Gastroesophageal sphincter (tissue), 4 donors: ENCODE results near the gene NCK2. TPM values are rescaled to one million over a fixed set of nuclear protein-coding genes. Genes with fewer than 3 reads are reported as not detected.

Source experiments
- ATAC-seq: fragments of 150-250 bp; one replicate; pipeline ENCODE4 v1.9.1; 2016; ENCODE audit warnings: mild to moderate bottlenecking, moderate library complexity
- H3K27ac ChIP-seq, 4 donors: fragments of 200-600 bp; sonication (generic) in 3 of 4; 1 replicate in 3 of 4; 2 replicates in 1 of 4; pipeline ENCODE4 v1.5.1; 2016 to 2019
- H3K27me3 ChIP-seq: fragments of 200-600 bp; sonication (generic); one replicate; pipeline ENCODE4 v1.5.1; 2019
- H3K36me3 ChIP-seq, 2 donors: fragments of 200-600 bp; sonication (generic); one replicate each; pipeline ENCODE4 v1.5.1; 2019; ENCODE audit warnings: control low read depth in 1 of 2
- H3K4me1 ChIP-seq, 3 donors: fragments of 200-600 bp; sonication (generic); 1 replicate in 2 of 3; 2 replicates in 1 of 3; pipeline ENCODE4 v1.5.1; 2016 to 2019; ENCODE audit warnings: control low read depth in 2 of 3
- H3K4me3 ChIP-seq, 2 donors: fragments of 200-600 bp; sonication (generic); one replicate each; pipeline ENCODE4 v1.5.1; 2019; ENCODE audit warnings: mild to moderate bottlenecking in 1 of 2, moderate library complexity in 1 of 2
- H3K9me3 ChIP-seq, 3 donors: fragments of 200-600 bp; sonication (generic); one replicate each; pipeline ENCODE4 v1.5.1; 2017 to 2019; ENCODE audit warnings: control low read depth in 2 of 3
- CTCF ChIP-seq, 4 experiments: fragments of 200-600 bp in 2 of 4; fragments of 450-650 bp in 2 of 4; sonication (generic) in 1 of 4; IDR thresholded peaks; one replicate each; pipeline ENCODE4 v1.5.1; 2017 to 2019; ENCODE audit warnings: antibody characterized with exemption in 4 of 4, mild to moderate bottlenecking in 2 of 4, moderate library complexity in 2 of 4
- EP300 ChIP-seq: sonication (generic); formaldehyde crosslinking; IDR thresholded peaks from one replicate; pipeline ENCODE4 v1.6.1; 2017; ENCODE audit warnings: antibody characterized with exemption, mild to moderate bottlenecking
- POLR2A ChIP-seq, 2 donors: fragments of 450-650 bp; IDR thresholded peaks; one replicate each; pipeline ENCODE4 v1.6.1; 2017; ENCODE audit warnings: antibody characterized with exemption in 2 of 2, mild to moderate bottlenecking in 2 of 2, moderate library complexity in 1 of 2
- POLR2AphosphoS5 ChIP-seq: sonication (generic); formaldehyde crosslinking; IDR thresholded peaks from one replicate; pipeline ENCODE4 v1.6.1; 2017; ENCODE audit warnings: antibody characterized with exemption
- WGBS, 2 donors: methylation state at CpG; one replicate each; pipeline ENCODE4 v1.1.5; 2018; ENCODE audit warnings: low coverage in 1 of 2; 5-methylcytosine and 5-hydroxymethylcytosine counted together
- total RNA-seq, 4 donors: library from RNA; depleted of rRNA; stranded (reverse); fragments of >200 nt; gene quantifications; one replicate each; pipeline ENCODE4 v1.1.0, GENCODE V29; 2016

The NCK2 gene
- 100 to 1,000 TPM in 1 of 4 donors, 10 to 100 TPM in 3; 63.0 to 131 (median 89.5) TPM for total RNA-seq

GRCh38 chr2:105744909-105745853, at the start of gene NCK2:
NCK2 (plus strand) TSS chr2:105744912; CDS start chr2:105855064, 110,152 bp downstream.
- TF ChIP-seq CTCF (IDR thresholded peaks at IDR 0.05) (peak in 2 of 4 experiments; percentile 42 to 49), POLR2AphosphoS5 (no peak), EP300 (no peak), POLR2A (IDR thresholded peaks at IDR 0.05) (peak in 1 of 2 donors; percentile 33)
- Histone ChIP-seq H3K36me3 (no peaks in the 10 kb centered on the region), H3K27ac (peak within 1 kb of the TSS; percentile 83 to 95 (median 92)), H3K9me3 (no peaks in the 10 kb centered on the region), H3K27me3 (no peaks in the 10 kb centered on the region), H3K4me1 (peaks cover 0 to 57% (median 22%) of the 10 kb centered on the region in 3 donors), H3K4me3 (peak within 1 kb of the TSS; percentile 88 to 95)
- peak; percentile 69 for ATAC-seq
- WGBS, 2 donors = 0 to 1% methylated on average over 11 to 20 of the region's 119 CpGs

- WGBS, 2 donors = 48 to 72% methylated on average over 5 to 7 of the region's 10 CpGs
- H3K27ac ChIP-seq = no peak overlapping the region
- H3K4me3 ChIP-seq = no peak overlapping the region
- H3K36me3 ChIP-seq = no peaks in the 10 kb centered on the region
- H3K9me3 ChIP-seq = no peaks in the 10 kb centered on the region
- no peak for ATAC-seq
- H3K27me3 ChIP-seq = no peaks in the 10 kb centered on the region
- no peak for TF ChIP-seq POLR2A (IDR thresholded peaks at IDR 0.05)
- H3K4me1 ChIP-seq = peaks cover 0 to 5% (median 0%) of the 10 kb centered on the region in 3 donors
Measured at GRCh38 chr2:105697781-105698449, 46.8 kb upstream of the NCK2 start.

DNA sequence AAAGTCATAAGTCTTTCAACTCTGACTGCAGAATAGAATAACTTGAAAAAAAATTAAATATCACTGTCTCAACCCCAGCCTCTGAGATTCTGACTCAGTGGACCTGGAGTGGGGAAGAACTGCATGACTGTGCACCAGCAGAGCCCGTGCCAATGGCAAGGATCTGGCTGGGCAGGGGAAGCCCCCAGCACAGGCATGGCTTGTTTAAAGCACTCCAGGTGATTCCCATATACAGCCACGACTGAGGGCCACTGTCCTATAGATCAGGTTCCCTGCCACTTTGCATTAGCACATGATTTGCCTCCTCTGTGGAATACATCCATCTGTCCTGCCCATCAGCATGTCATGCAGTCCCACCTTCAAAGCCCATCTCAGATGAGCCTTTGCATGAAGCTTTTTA, 45.9 kb upstream of the NCK2 start:
- no peak for ATAC-seq
- no peaks in the 10 kb centered on the region for H3K36me3 ChIP-seq
- H3K27me3 ChIP-seq = no peaks in the 10 kb centered on the region
- no peak overlapping the region for H3K4me3 ChIP-seq
- TF ChIP-seq EP300 (no peak), CTCF (IDR thresholded peaks at IDR 0.05) (no peak), POLR2A (IDR thresholded peaks at IDR 0.05) (no peak), POLR2AphosphoS5 (no peak)
- H3K27ac ChIP-seq = no peak overlapping the region
- 83 to 90% methylated on average over 2 of the region's 2 CpGs for WGBS, 2 donors
- no peaks in the 10 kb centered on the region for H3K9me3 ChIP-seq
- peaks cover 0 to 5% (median 0%) of the 10 kb centered on the region in 3 donors for H3K4me1 ChIP-seq

GRCh38 chr2:105701042-105701441, 43.7 kb upstream of the NCK2 start:
- Histone ChIP-seq H3K4me1 (peaks cover 0 to 5% (median 0%) of the 10 kb centered on the region in 3 donors), H3K27me3 (no peaks in the 10 kb centered on the region), H3K36me3 (no peaks in the 10 kb centered on the region), H3K4me3 (no peak overlapping the region), H3K9me3 (no peaks in the 10 kb centered on the region), H3K27ac (no peak overlapping the region)
- TF ChIP-seq POLR2A (IDR thresholded peaks at IDR 0.05) (no peak), POLR2AphosphoS5 (no peak), EP300 (no peak), CTCF (IDR thresholded peaks at IDR 0.05) (no peak)
- ATAC-seq = no peak
- 38 to 47% methylated on average over 3 of the region's 3 CpGs for WGBS, 2 donors

- Histone ChIP-seq H3K27ac (no peak overlapping the region), H3K4me1 (no peaks in the 10 kb centered on the region), H3K9me3 (no peaks in the 10 kb centered on the region), H3K27me3 (peaks cover 5% of the 10 kb centered on the region), H3K36me3 (no peaks in the 10 kb centered on the region), H3K4me3 (no peak overlapping the region)
- ATAC-seq = no peak
- no peak for TF ChIP-seq EP300
- TF ChIP-seq POLR2AphosphoS5 = no peak
- no peak for TF ChIP-seq POLR2A (IDR thresholded peaks at IDR 0.05)
- no peak for TF ChIP-seq CTCF (IDR thresholded peaks at IDR 0.05)
Measured at GRCh38 chr2:105708697-105709096, 36.0 kb upstream of the NCK2 start.
